ENCODE data around the gene DLX4. TPM values are rescaled to one million over a fixed set of nuclear protein-coding genes. Genes with fewer than 3 reads are reported as not detected.

DLX4 gene
- total RNA-seq, 1 donor from 2014 or later: 2.1 TPM

DNA sequence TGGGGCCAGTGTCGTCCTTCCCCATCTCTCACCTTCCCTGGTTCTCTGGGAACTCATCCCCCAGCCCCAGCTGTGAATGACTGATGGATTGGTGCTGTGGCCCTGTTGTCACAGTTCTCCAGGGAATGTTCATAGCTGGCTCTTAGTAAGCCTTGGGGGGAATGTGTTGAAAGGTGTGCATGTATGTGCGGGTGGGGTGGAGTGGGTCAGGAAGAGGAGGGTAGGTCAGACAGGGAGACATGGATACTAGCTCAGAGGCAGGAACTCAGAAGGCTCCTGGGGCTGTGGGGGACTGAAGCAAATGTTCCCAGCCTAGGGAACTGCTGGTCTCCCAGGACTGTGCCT, 4.3 kb downstream of the DLX4 start:
- Histone ChIP-seq H3K9me3 (no peaks in the 10 kb centered on the region), H3K4me1 (peaks cover 24% of the 10 kb centered on the region), H3K36me3 (no peaks in the 10 kb centered on the region), H3K27me3 (peaks cover 73% of the 10 kb centered on the region), H3K4me3 (no peak overlapping the region), H3K27ac (no peak overlapping the region)
- TF ChIP-seq, protein P1, sequence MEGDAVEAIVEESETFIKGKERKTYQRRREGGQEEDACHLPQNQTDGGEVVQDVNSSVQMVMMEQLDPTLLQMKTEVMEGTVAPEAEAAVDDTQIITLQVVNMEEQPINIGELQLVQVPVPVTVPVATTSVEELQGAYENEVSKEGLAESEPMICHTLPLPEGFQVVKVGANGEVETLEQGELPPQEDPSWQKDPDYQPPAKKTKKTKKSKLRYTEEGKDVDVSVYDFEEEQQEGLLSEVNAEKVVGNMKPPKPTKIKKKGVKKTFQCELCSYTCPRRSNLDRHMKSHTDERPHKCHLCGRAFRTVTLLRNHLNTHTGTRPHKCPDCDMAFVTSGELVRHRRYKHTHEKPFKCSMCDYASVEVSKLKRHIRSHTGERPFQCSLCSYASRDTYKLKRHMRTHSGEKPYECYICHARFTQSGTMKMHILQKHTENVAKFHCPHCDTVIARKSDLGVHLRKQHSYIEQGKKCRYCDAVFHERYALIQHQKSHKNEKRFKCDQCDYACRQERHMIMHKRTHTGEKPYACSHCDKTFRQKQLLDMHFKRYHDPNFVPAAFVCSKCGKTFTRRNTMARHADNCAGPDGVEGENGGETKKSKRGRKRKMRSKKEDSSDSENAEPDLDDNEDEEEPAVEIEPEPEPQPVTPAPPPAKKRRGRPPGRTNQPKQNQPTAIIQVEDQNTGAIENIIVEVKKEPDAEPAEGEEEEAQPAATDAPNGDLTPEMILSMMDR (IDR thresholded peaks at IDR 0.05): no peak
- no peak for ATAC-seq
- intact Hi-C loops (cut with DNase I): no loop called here
- no peak for DNase-seq

DNA sequence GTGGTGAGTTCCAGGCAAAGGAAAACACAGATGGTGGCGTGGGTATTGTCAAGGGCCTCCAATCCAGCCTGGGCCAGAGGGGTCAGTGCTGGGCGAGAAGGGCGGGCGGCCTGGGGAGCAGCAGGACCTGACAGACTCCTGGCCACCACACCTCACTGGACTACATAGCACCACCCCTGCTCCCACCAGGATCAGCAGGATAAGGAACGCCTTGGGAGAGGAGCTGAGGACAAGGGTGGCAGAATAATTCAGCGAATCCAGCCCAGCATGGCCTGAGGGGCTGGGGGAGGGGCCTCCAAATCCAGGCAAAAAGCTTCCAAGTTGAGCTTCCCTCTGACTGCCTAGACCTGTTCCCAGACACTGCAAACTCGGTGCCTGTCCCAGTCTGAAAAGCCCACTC, 6.5 kb downstream of the DLX4 start:
- Histone ChIP-seq H3K4me3 (no peak overlapping the region), H3K9me3 (no peaks in the 10 kb centered on the region), H3K4me1 (peaks cover 13% of the 10 kb centered on the region), H3K27ac (no peak overlapping the region), H3K27me3 (peaks cover 60% of the 10 kb centered on the region), H3K36me3 (no peaks in the 10 kb centered on the region)
- ATAC-seq (no peak), DNase-seq (no peak)
- TF ChIP-seq, protein P1 (IDR thresholded peaks at IDR 0.05): no peak
- intact Hi-C loops (cut with DNase I): no loop called here

DNA sequence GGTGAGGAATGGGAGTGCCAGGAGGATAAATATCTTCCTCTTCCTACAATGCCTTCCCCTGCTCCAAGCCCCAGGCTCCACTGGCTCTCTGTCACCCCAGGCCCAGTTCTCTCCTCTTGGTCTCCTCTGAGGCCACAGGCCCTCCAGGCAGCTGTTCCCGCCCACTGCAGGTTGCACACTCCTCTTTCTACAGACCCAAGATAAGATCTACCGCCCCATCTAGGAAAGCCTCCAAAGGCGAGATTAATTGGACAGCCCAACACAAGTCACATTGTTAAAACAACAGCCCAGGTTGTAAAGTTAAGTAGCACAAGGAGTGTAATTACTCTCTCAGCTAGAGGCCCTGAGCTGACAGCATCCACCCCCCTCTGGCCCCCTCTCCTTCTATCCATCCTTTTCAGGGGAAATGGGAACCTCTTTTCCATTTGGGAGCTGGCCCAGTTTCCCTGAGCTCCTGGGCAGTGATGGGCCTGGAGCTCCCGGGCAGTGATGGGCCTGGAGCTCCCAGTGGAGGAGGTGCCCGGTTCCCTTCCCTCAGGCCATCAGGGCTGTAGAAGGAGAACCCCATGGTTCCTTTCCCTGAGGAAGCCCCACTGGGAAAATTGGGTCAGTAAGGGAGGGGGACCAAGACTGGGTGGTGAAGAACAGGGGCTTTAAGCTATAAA, 7.3 kb downstream of the DLX4 start:
- no peak for DNase-seq
- no peak for ATAC-seq
- TF ChIP-seq, protein P1 (IDR thresholded peaks at IDR 0.05): no peak
- no peaks in the 10 kb centered on the region for H3K36me3 ChIP-seq
- peaks cover 54% of the 10 kb centered on the region for H3K27me3 ChIP-seq
- H3K27ac ChIP-seq: no peak overlapping the region
- peaks cover 13% of the 10 kb centered on the region for H3K4me1 ChIP-seq
- H3K9me3 ChIP-seq: no peaks in the 10 kb centered on the region
- no peak overlapping the region for H3K4me3 ChIP-seq
- intact Hi-C loops (cut with DNase I): no loop called here

DNA sequence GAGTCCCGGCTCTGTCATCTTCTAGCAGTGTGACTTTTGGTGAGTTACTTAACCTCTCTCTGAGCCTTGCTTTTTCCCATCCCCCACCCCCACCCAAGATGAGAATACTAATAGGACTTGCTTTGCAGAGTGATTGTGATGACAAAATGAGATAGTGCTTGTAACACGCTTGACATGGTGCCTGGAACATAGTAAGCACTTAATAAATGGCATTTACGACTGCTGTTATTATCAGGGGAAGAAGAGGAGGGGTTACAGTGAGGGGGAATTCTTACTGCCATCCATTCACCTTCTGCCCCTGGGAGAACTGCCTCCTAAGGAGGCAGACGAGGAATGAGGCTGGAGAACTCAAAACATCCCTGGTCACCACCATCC, 7.8 kb downstream of the DLX4 start:
- TF ChIP-seq, protein P1 (IDR thresholded peaks at IDR 0.05): no peak
- H3K4me1 ChIP-seq: peaks cover 9% of the 10 kb centered on the region
- no peaks in the 10 kb centered on the region for H3K36me3 ChIP-seq
- H3K9me3 ChIP-seq: no peaks in the 10 kb centered on the region
- no peak overlapping the region for H3K4me3 ChIP-seq
- ATAC-seq (no peak), DNase-seq (no peak)
- H3K27ac ChIP-seq: no peak overlapping the region
- H3K27me3 ChIP-seq: peaks cover 49% of the 10 kb centered on the region
- intact Hi-C loops (cut with DNase I): no loop called here

DNA sequence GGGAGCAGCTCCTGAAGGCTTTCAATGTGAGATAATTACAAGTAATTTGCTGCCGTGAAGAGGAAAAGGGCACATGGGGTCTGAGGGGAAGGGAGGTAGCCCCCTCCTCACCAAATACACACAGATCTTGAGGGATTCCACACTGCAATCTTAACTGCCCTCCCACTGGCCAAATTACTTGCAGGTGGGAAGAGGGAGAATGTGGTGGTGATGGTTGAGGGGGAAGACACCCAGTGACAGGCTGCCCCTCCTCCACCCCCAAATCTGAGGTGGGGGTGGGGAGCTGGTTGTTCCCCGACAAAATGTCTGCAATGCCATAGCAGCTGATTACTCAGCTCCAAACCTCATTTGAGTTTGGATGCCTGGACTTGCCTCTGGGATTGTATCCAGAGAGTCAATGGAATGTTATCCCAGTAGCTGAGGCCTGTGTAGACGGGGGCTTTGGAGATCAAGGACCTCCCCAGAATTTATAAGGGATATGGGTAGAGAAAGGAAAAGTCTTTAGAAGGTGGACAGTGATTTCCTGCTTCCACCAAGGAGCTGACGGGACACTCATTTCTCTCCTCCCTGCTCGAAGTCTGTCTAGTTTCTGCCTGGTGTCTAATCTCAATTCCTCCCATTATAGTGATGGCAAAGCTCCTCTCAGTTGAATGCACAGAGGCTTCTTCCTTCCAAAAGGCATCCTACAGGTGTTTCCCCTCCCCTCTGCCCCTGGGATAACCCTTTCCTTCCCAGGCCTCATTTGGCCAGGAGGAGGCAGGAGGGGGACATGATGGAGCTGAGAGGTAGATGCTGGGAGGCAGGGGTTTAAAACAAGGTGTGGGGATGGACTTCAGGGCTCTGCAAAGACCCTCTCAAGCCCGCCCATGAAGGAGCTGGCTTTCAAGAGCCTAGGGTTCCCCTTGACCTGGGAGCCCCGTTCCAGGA, 8.7 kb downstream of the DLX4 start:
- H3K4me1 ChIP-seq: peaks cover under 1% of the 10 kb centered on the region
- peaks cover 40% of the 10 kb centered on the region for H3K27me3 ChIP-seq
- no peaks in the 10 kb centered on the region for H3K9me3 ChIP-seq
- TF ChIP-seq, protein P1 (IDR thresholded peaks at IDR 0.05): no peak
- H3K27ac ChIP-seq: no peak overlapping the region
- no peak for DNase-seq
- no peaks in the 10 kb centered on the region for H3K36me3 ChIP-seq
- ATAC-seq: no peak
- intact Hi-C loops (cut with DNase I): no loop called here
- no peak overlapping the region for H3K4me3 ChIP-seq
